Lower lobe of right lung (tissue), 2 donors: ENCODE results near the gene NCR3LG1. TPM values are rescaled to one million over a fixed set of nuclear protein-coding genes. Genes with fewer than 3 reads are reported as not detected.

Experiments
- ATAC-seq, 2 donors: fragments of 200-7000 bp; cut with Tn5 transposase; one replicate each; pipeline ENCODE4 v1.9.1; 2020 to 2022; ENCODE audit warnings: mild to moderate bottlenecking in 2 of 2, moderate library complexity in 2 of 2
- DNase-seq: peaks from one replicate; pipeline ENCODE4 v3.0.0-alpha.2; 2020
- H3K27ac ChIP-seq: fragments of 200-600 bp; one replicate; pipeline ENCODE4 v1.8.0; 2022
- H3K27me3 ChIP-seq: fragments of 200-600 bp; one replicate; pipeline ENCODE4 v1.8.0; 2022; ENCODE audit warnings: low read depth
- H3K36me3 ChIP-seq: fragments of 200-600 bp; one replicate; pipeline ENCODE4 v1.8.0; 2022; ENCODE audit warnings: mild to moderate bottlenecking
- H3K4me1 ChIP-seq: fragments of 200-600 bp; one replicate; pipeline ENCODE4 v1.8.0; 2022
- H3K4me3 ChIP-seq: fragments of 200-600 bp; one replicate; pipeline ENCODE4 v1.8.0; 2022; ENCODE audit warnings: mild to moderate bottlenecking
- H3K9me3 ChIP-seq: fragments of 200-600 bp; one replicate; pipeline ENCODE4 v1.8.0; 2022
- CTCF ChIP-seq: fragments of 200-600 bp; IDR thresholded peaks from one replicate; pipeline ENCODE4 v1.8.0; 2022; ENCODE audit warnings: antibody characterized with exemption, mild to moderate bottlenecking
- intact Hi-C: fragments of 100-400 bp; cut with DNase I; formaldehyde crosslinking; loops from one replicate; pipeline ENCODE4 v1.11.0; 2022
- total RNA-seq: library from RNA; stranded (reverse); fragmentation: NEBNext Ultra II Directional; extraction: Animal tissue kit (Norgen Biotek cat#: 25700); gene quantifications from one replicate; pipeline ENCODE4 v1.2.1, GENCODE V29; 2021
- donor health status: DM: no; HTN: yes; CAD: no; lungs with severe emphysema.

NCR3LG1 gene
- total RNA-seq, 1 donor from 2014 or later = 3.2 TPM

GRCh38 chr11:17405232-17406005 is 53.8 kb downstream of the NCR3LG1 start:
- H3K27me3 ChIP-seq = no peaks in the 10 kb centered on the region
- H3K9me3 ChIP-seq = no peaks in the 10 kb centered on the region
- H3K4me1 ChIP-seq = peaks cover 22% of the 10 kb centered on the region
- peak; percentile 37 for TF ChIP-seq CTCF
- DNase-seq (peak; percentile 81), ATAC-seq (peak; percentile 90 to 95)
- no peak overlapping the region for H3K4me3 ChIP-seq
- peak overlapping the region; percentile 72 for H3K27ac ChIP-seq
- H3K36me3 ChIP-seq = no peaks in the 10 kb centered on the region
- intact Hi-C loops = no loop called here

GRCh38 chr11:17406082-17406817 is 54.6 kb downstream of the NCR3LG1 start:
- H3K9me3 ChIP-seq = no peaks in the 10 kb centered on the region
- TF ChIP-seq CTCF = no peak
- H3K4me1 ChIP-seq = peaks cover 22% of the 10 kb centered on the region
- peak overlapping the region; percentile 72 for H3K27ac ChIP-seq
- H3K27me3 ChIP-seq = no peaks in the 10 kb centered on the region
- H3K4me3 ChIP-seq = no peak overlapping the region
- intact Hi-C loops = no loop called here
- no peaks in the 10 kb centered on the region for H3K36me3 ChIP-seq
- ATAC-seq (peak; percentile 67 to 73), DNase-seq (no peak)

GRCh38 chr11:17406818-17407149 is 55.2 kb downstream of the NCR3LG1 start:
- intact Hi-C loops = no loop called here
- H3K4me1 ChIP-seq = peaks cover 22% of the 10 kb centered on the region
- no peak overlapping the region for H3K4me3 ChIP-seq
- ATAC-seq = no peak
- no peaks in the 10 kb centered on the region for H3K27me3 ChIP-seq
- DNase-seq = no peak
- H3K36me3 ChIP-seq = no peaks in the 10 kb centered on the region
- H3K9me3 ChIP-seq = no peaks in the 10 kb centered on the region
- no peak for TF ChIP-seq CTCF
- no peak overlapping the region for H3K27ac ChIP-seq

- no peak for TF ChIP-seq CTCF
- Histone ChIP-seq H3K27me3 (no peaks in the 10 kb centered on the region), H3K9me3 (no peaks in the 10 kb centered on the region), H3K4me1 (peaks cover 22% of the 10 kb centered on the region), H3K4me3 (no peak overlapping the region), H3K36me3 (no peaks in the 10 kb centered on the region), H3K27ac (no peak overlapping the region)
- intact Hi-C loops = no loop called here
- no peak for ATAC-seq
- DNase-seq = no peak
Measured at GRCh38 chr11:17407575-17407974, 56.0 kb downstream of the NCR3LG1 start.

- ATAC-seq = no peak
- Histone ChIP-seq H3K4me1 (peaks cover 22% of the 10 kb centered on the region), H3K9me3 (no peaks in the 10 kb centered on the region), H3K4me3 (no peak overlapping the region), H3K27ac (no peak overlapping the region), H3K36me3 (no peaks in the 10 kb centered on the region), H3K27me3 (no peaks in the 10 kb centered on the region)
- intact Hi-C loops = no loop called here
- no peak for DNase-seq
- TF ChIP-seq CTCF = no peak
Measured at GRCh38 chr11:17408026-17408425, 56.4 kb downstream of the NCR3LG1 start.
